GM19467 (cell line): ENCODE results near the gene MTCP1.

Experiments used
- ATAC-seq: cut with Tn5 transposase; IDR thresholded peaks from one replicate; pipeline ENCODE4 v1.9.1; 2021; ENCODE audit warnings: mild to moderate bottlenecking, moderate library complexity; ENCODE audit not compliant: unreplicated experiment

The MTCP1 gene

DNA sequence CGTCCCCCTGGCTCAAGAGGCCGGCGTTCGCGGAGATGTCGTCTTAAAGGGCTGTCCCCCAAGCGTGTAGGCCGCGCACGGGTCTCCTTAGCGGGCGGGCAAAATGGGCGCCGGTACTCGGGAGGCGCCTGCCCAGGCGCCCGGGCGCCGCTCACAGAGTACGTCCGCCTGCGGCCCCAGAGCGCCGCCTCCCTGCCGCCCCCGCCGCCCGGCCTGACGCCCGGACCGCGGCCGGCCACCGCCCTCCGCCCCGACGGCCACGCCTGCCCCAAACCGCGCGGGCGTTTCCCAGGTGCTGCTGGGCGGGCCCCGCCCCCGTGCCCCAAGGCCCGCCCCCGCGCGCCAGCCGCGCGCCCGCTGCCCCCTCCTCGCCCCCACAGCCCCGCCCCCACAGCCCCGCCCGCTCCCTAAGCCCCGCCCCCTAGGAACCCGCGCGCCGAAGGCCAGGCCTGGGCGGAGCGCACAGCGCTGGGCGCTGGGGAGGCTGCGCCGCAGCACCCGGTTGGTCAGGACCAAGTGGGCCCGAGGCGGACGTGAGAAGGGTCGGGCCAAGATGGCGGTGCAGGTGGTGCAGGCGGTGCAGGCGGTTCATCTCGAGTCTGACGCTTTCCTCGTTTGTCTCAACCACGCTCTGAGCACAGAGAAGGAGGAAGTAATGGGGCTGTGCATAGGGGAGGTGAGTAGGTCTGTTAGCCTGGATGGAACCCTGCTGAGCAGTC, at the start of gene MTCP1, which contains the start of the genes BRCC3 and CMC4:
TSS of gene MTCP1 (minus strand) at position 162 of the 719 bp plus-strand sequence. CDS start 5,126 bp downstream, outside the sequence.
TSS of gene BRCC3 (plus strand) at position 534 of the 719 bp plus-strand sequence. CDS start at position 554, 20 bp downstream.
TSS of gene CMC4 (minus strand) at position 162 of the 719 bp plus-strand sequence. CDS start 7,113 bp downstream, outside the sequence.
- ATAC-seq = peak; percentile 83

GRCh38 chrX:155115174-155115819, 44.4 kb upstream of the MTCP1 start:
- no peak for ATAC-seq

DNA sequence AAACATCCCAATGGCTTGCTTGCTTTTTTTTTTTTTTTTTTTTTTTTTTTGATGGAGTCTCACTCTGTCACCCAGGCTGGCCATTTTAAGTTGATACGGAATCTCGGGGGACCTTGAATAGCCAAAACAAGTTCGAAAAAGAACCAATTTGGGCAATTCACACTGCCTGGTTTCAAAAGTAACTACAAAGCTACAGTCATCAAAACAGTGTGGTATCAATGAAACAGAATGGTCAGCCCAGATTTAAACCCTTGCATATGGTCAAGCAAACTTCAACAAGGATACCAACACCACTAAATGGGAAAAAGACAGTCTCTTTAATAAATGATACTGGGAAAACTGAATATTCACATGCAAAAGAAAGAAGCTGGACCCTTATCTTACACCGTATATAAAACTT, 42.2 kb upstream of the MTCP1 start:
- ATAC-seq = no peak

DNA sequence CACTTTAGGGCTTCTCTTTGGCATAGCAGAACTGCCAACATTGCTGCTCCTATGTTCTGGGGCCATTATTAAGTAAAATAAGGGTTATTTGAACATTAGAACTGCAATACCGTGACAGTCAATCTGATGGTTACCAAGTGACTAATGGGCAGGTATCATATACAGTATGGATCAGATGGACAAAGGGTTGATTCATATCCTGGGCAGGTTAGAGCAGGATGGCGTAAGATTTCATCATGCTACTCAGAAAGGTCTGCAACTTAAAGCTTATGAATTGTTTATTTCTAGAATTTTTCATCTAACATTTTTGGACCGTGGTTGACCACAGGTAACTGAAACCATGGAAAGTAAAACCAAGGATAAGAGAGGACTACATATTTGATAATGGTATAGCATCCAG, 41.2 kb upstream of the MTCP1 start:
- no peak for ATAC-seq

DNA sequence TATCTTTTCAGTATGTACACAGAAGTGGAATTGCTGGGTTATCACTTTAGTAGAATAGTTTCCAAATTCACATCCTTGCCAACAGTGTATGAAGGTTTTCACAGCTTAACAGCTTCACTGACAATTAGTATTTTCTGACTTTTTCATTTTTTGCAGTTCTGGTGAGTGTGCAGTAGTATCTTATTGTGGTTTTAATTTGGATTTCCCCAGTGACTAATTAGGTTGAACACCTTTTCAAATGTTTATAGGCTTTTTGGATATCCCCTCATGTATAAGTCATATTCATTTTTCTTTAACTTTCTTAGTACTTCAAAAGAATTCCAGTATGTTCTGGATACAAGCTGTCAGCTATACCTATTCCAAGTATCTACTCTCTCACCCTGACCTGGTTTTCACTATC, 37.5 kb upstream of the MTCP1 start:
- ATAC-seq = no peak

GRCh38 chrX:155105919-155106318, 35.0 kb upstream of the MTCP1 start:
- ATAC-seq = no peak

DNA sequence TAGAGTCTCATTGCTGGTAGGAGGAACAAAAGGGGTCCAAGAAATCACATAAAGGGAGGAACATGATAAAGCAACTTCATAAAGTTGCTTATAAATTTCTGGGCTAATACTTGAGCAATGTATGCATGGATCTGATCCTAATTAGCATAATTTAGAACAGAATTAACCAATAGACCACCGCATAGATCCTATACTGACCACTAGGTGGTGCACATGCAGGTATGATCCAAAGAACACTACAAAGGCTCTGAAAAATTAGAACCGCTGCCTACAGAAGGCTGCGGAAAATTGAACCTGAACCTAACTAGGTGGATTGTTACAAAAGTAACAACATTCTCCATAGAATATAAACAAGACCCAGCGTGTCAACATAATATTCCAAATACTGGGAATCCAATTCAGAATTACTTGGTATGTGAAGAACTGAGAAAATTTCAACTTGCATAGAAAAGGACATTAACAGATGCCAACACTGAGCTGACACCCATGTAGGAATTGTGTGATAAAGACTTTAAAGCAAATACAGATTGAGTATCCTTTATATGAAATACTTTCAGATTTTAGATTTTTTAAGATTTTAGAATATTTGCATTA, 23.6 kb upstream of the MTCP1 start:
- ATAC-seq = peak; percentile 69

GRCh38 chrX:155086961-155087735, 16.2 kb upstream of the MTCP1 start:
- ATAC-seq = no peak

- ATAC-seq = no peak
Measured at GRCh38 chrX:155086202-155086840, 15.4 kb upstream of the MTCP1 start.

- peak; percentile 21 for ATAC-seq
Measured at GRCh38 chrX:155071694-155072280, 851 bp upstream of the MTCP1 start.

DNA sequence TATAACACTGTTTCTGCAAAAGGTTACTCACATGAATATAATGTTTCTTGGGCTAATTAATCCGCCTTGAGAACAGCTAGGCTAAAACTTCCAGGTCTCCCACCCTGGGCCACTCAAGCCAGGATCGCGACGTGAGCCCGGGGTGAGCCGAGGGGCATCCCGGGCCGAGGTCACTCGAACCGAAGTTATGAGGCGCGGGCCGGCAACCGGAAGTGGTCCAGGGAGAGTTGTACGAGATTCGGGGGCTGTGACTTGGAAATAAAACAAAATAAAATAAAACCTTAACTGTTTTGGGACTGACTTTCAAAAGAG, 317 bp downstream of the MTCP1 start:
- peak; percentile 12 for ATAC-seq

DNA sequence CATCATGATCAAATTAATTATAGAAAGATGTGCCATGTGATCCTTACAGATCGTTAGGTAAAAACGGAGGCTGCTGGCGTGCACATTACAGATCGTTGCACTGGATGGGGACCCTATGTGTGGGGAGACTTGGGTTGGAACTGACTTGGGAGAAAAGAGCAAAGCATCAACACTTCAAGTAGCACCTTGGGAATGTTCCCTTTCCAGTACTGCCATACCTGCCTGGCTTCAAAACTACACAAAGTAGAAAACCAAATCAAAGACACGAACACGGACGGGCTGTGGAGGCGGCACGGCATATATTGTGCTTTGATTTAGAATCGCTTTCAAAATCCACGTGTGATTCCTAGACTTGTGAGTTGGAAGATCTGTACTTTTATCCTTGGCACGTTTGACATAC, 898 bp downstream of the MTCP1 start:
- ATAC-seq = no peak

DNA sequence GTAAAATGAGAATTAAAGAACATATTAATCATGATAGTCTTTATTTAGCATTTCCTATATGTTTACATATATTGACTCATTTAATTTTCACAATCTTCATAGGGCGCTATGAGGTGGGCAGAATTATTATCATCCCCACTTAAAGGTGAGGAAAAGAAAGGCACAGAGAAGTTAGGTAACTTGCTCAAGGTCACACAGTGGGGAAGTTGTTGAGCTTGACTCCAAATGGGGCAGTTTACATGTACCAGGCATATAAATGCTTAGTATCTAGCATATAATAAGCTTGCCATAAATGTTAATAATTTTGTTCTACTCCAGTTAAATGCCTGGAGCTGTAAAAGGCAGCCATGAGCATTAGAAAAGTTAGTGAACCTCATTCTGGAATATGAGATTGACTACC, 1.5 kb downstream of the MTCP1 start:
- no peak for ATAC-seq

DNA sequence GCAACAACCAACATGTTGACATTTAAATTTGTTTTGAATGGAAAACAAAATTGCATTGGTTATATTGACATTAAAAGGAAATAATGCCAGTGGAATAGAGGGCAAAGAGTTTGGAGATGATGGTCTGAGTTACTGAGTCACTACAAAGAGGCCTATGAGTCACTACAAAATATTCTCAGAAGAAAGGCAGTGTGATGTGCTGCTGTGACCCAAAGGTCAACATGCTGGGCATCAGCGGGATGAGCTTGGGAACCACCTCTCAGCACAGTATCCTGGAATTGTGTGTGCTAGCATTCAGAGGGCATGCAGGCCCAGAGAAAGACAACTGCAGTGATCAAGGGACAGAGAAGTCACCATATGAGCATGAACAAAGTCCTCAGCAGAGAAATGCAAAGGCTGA, 2.8 kb downstream of the MTCP1 start:
- no peak for ATAC-seq

DNA sequence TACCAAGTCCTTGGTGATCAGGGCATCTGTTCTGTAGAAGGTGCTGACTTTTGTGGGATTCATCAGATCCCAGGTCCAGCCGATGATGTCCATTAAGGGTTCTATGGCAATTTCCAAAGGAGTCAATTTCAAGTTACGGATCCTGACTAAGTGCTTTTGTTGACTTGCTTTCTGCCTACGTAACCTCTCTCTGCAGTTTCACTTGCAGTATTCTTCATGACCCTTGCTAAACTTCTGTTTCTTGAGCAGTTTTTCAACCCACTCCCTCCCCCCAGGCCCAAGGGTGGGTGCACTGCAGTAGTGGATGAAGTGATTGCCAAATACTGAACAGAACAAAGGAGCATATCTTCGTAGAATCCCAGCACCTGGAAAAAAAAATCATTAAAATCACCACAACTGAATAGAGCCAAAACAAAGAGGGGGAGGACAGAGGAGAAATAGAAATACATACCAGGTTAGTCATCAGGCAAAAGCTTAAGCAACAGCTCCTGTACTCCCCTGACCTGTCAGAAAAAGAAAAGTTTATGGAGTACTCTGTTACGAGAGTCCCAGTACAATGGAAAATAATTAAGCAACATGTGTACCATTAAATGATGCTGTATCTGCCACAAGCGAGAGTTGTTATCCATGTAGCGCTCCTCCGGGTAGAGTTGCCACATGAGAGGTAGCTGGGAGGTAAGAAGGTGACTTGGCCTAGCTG, 5.8 kb downstream of the MTCP1 start:
- ATAC-seq = no peak

DNA sequence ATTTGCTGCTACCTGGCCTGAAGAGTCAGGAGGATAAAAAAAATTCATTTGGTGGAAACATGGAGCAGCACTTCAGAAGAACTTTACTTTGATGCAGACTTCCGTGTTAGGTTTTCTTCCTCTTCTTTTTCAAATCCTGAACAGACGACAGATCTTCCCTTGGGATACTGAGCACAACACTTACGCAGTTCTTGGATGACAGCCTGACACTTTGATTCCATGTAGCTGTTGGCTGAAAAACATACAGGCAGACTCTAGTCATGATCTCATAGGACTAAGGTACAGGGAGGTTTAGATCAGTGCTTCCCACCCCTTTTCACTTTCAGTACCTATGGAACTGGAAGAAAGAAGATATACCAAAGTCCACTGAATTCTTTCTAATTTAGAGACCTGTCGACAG, 9.2 kb downstream of the MTCP1 start:
- ATAC-seq = no peak

- ATAC-seq = peak; percentile 76
Measured at GRCh38 chrX:155056877-155057792, 13.8 kb downstream of the MTCP1 start.

- ATAC-seq = no peak
Measured at GRCh38 chrX:155056471-155056870, 14.5 kb downstream of the MTCP1 start.

DNA sequence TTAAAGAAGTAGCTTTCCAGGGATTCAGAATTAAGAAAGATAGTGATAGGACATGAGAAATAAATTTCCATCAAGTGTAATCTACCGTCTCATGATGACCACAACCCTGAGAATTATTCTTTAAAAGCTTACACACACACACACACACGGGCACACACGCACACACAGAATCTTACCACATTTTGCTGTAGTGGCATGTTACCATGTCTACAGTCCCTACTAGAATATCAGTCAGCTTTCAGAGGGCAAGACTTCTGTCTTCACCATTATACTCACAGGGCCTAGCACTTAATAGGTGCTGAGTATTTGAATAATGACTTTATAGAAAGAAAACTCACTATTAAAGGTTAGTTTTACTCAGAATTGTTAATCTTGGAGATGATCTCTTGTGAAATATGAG, 15.4 kb downstream of the MTCP1 start:
- ATAC-seq = no peak
